Measurements from ENCODE around the gene MGLL.

The MGLL gene

GRCh38 chr3:127821394-127821793 is 921 bp downstream of the MGLL start:
- DNase-seq (ENCODE audit: low read depth), result no peak
- TF ChIP-seq, protein P1, sequence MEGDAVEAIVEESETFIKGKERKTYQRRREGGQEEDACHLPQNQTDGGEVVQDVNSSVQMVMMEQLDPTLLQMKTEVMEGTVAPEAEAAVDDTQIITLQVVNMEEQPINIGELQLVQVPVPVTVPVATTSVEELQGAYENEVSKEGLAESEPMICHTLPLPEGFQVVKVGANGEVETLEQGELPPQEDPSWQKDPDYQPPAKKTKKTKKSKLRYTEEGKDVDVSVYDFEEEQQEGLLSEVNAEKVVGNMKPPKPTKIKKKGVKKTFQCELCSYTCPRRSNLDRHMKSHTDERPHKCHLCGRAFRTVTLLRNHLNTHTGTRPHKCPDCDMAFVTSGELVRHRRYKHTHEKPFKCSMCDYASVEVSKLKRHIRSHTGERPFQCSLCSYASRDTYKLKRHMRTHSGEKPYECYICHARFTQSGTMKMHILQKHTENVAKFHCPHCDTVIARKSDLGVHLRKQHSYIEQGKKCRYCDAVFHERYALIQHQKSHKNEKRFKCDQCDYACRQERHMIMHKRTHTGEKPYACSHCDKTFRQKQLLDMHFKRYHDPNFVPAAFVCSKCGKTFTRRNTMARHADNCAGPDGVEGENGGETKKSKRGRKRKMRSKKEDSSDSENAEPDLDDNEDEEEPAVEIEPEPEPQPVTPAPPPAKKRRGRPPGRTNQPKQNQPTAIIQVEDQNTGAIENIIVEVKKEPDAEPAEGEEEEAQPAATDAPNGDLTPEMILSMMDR (IDR thresholded peaks at IDR 0.05; ENCODE audit: control insufficient read depth, insufficient read depth, low read depth, low read length, missing control alignments), result no peak
- H3K4me3 ChIP-seq (ENCODE audit: control insufficient read depth, low read depth, low read length), result peak overlapping the region; percentile 24

DNA sequence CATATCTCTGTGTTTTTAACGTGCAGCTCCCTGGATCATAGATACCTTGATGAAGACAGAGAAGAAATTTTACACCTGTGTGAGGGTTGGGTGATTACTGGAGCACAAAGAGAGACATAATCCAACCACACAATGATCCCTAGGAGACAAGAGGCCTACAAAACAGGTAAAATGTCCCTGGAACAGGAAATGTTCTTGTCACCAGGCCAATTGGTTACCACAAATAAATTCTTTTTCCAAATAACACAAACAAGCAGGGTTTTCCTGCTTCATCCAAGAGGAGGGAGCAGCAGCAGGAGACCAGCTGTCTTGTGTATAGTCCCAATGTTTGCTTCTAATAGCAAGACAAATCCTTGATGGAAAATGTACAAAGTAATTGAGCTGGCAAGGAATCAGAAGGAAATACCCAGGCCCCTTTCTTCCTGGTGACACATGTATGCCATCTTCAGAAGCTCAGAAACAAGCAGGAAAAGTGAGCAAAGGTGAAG is 1.4 kb downstream of the MGLL start:
- no peak for DNase-seq (ENCODE audit: low read depth)
- TF ChIP-seq, protein P1 (IDR thresholded peaks at IDR 0.05; ENCODE audit: control insufficient read depth, insufficient read depth, low read depth, low read length, missing control alignments), result no peak
- H3K4me3 ChIP-seq (ENCODE audit: control insufficient read depth, low read depth, low read length), result no peak overlapping the region

DNA sequence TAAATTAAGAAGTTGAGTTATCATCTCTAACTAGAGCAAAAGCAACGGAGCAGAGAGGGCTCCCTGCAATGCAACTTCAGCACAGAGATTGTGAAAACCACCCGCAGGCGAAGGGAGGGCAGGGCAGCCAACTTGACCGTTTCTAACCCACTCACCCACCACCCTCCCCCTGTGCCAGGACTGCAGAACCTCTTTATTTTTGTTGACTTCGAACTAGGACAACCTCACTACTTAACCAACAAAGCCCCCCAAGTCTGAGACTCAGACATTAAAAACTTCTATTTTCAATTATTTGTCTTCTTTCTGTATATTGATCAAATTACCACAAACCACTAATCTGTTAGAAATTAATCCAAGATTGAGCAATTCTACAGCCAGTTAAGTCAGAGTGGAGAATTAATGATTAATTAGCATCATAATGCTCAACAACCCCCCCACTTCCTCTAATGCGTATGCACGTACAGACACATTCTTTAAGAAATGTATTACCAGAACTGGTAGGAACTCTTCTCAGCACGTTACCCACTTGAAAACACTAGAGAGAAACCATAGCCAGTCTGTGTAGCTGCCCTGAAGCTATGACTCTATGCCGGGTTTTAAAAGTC is 2.0 kb downstream of the MGLL start:
- no peak overlapping the region for H3K4me3 ChIP-seq (ENCODE audit: control insufficient read depth, low read depth, low read length)
- no peak for DNase-seq (ENCODE audit: low read depth)

GRCh38 chr3:127819656-127820055 is 2.7 kb downstream of the MGLL start:
- no peak overlapping the region for H3K4me3 ChIP-seq (ENCODE audit: control insufficient read depth, low read depth, low read length)
- TF ChIP-seq, protein P1 (IDR thresholded peaks at IDR 0.05; ENCODE audit: control insufficient read depth, insufficient read depth, low read depth, low read length, missing control alignments), result no peak
- DNase-seq (ENCODE audit: low read depth), result no peak

More for the DNA sequence above, 2.0 kb downstream of the MGLL start:
- TF ChIP-seq, protein P1 (IDR thresholded peaks at IDR 0.05; ENCODE audit: control insufficient read depth, insufficient read depth, low read depth, low read length, missing control alignments), result peak; percentile 35

DNA sequence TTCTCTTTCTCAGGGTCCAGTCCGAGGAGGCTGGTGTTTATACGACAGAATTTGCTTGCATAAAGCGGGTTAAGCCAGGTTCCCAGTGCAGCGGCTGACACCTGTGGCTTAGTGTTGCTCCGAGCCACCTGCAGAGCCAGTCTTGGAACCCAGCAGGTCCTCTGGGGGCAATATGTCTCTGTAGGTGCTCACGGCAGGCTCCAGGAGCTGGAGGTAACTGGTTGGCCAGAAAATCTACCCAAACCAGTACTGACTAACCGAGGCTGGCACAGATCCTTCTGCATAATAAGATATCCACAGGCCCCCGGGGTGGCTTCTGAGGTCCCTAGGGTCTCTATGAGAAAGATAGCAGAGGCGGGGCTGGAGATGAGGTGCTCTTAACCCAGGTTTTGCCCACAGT is 3.2 kb downstream of the MGLL start:
- DNase-seq (ENCODE audit: low read depth), result no peak
- TF ChIP-seq, protein P1 (IDR thresholded peaks at IDR 0.05; ENCODE audit: control insufficient read depth, insufficient read depth, low read depth, low read length, missing control alignments), result no peak
- no peak overlapping the region for H3K4me3 ChIP-seq (ENCODE audit: control insufficient read depth, low read depth, low read length)

- DNase-seq (ENCODE audit: low read depth), result no peak
- H3K4me3 ChIP-seq (ENCODE audit: control insufficient read depth, low read depth, low read length), result no peak overlapping the region
- TF ChIP-seq, protein P1 (IDR thresholded peaks at IDR 0.05; ENCODE audit: control insufficient read depth, insufficient read depth, low read depth, low read length, missing control alignments), result no peak
These were observed 4.9 kb downstream of the MGLL start for GRCh38 chr3:127817406-127817841.

Measured in AG09309 (cell line).